HG02763 (cell line): ENCODE measurements around the gene BAG5.

Experiments used
- ATAC-seq: cut with Tn5 transposase; IDR thresholded peaks from one replicate; pipeline ENCODE4 v1.9.1; 2021; ENCODE audit warnings: mild to moderate bottlenecking, moderate library complexity; ENCODE audit not compliant: unreplicated experiment

BAG5 gene

GRCh38 chr14:103510724-103511693 is 51.4 kb downstream of the BAG5 start:
- ATAC-seq = no peak

GRCh38 chr14:103509864-103510723 is 52.4 kb downstream of the BAG5 start:
- ATAC-seq = no peak

GRCh38 chr14:103508521-103509329 is 53.7 kb downstream of the BAG5 start:
- ATAC-seq = no peak

GRCh38 chr14:103507751-103508150 is 54.7 kb downstream of the BAG5 start:
- no peak for ATAC-seq
